HL-60 (cell line): Measurements from ENCODE around the gene TEKT2.

Experiments
- DNase-seq, 2 experiments: peaks; one replicate each; pipeline ENCODE4 v3.0.0-alpha.2; 2010 to 2020; ENCODE audit warnings: low read depth in 1 of 2, low spot score in 1 of 2
- H3K27ac ChIP-seq: fragments of 250-450 bp; sonication (Bioruptor Pico); replicated peaks from 2 replicates; pipeline ENCODE4 v1.5.1; 2020; ENCODE audit warnings: mild to moderate bottlenecking, moderate library complexity
- H3K27me3 ChIP-seq: fragments of 250-450 bp; sonication (Bioruptor Pico); 2 replicates; pipeline ENCODE4 v1.5.1; 2021; ENCODE audit warnings: mild to moderate bottlenecking, moderate library complexity; ENCODE audit not compliant: insufficient read depth, poor library complexity, severe bottlenecking
- H3K4me3 ChIP-seq: replicated peaks from 2 replicates; pipeline ENCODE4 v1.5.1; 2011; ENCODE audit warnings: mild to moderate bottlenecking, control low read depth, low read length; ENCODE audit not compliant: insufficient read depth
- GABPA ChIP-seq: IDR thresholded peaks from 2 replicates; pipeline ENCODE4 v1.6.1; 2012; ENCODE audit warnings: low read depth
- POLR2AphosphoS5 ChIP-seq: IDR thresholded peaks from 2 replicates; pipeline ENCODE4 v1.6.1; 2012; ENCODE audit warnings: low read depth
- SPI1 ChIP-seq: IDR thresholded peaks from 2 replicates; pipeline ENCODE4 v1.6.1; 2012; ENCODE audit warnings: low read depth, mild to moderate bottlenecking, borderline replicate concordance
- TF ChIP-seq, protein P1 (sequence below): IDR thresholded peaks from 2 replicates; pipeline ENCODE4 v1.6.1; 2012; ENCODE audit warnings: low read depth; ENCODE audit not compliant: insufficient replicate concordance
- TF ChIP-seq, protein P2 (sequence below): IDR thresholded peaks from one replicate; pipeline ENCODE4 v1.5.1; 2011; ENCODE audit warnings: low read length, control low read depth, inconsistent platforms; ENCODE audit not compliant: insufficient read depth

Gene TEKT2

DNA sequence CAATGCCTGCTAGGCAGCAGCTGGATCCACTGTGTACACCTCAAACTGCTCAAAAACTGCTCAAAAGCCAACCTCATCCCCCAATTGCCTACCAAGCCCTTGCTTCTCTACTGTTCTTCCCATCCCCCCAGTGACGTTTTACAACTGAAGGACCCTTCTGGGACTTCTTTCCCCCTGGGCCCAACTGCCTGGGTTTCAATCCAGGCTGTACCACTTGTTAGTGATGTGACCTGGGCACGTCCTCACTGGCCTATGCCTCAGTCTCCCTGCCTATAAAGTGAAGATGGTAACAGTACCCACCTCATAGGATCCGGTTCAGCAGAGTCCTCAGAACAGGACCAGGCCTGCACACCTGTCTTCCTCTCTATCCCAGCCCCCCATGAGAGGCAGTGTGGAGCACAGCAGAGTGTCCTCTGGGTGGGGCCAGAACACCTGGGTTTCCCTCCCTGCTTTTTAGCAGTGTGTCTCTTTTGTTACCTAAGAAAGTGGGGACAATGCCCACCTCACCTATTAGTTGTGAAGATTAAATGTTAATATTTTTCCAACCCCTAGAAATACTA is 1.9 kb upstream of the TEKT2 start:
- Histone ChIP-seq H3K27me3 (no peaks in the 10 kb centered on the region), H3K4me3 (no peak overlapping the region), H3K27ac (no peak overlapping the region)
- no peak for TF ChIP-seq POLR2AphosphoS5
- TF ChIP-seq SPI1 = no peak
- TF ChIP-seq, protein P1, sequence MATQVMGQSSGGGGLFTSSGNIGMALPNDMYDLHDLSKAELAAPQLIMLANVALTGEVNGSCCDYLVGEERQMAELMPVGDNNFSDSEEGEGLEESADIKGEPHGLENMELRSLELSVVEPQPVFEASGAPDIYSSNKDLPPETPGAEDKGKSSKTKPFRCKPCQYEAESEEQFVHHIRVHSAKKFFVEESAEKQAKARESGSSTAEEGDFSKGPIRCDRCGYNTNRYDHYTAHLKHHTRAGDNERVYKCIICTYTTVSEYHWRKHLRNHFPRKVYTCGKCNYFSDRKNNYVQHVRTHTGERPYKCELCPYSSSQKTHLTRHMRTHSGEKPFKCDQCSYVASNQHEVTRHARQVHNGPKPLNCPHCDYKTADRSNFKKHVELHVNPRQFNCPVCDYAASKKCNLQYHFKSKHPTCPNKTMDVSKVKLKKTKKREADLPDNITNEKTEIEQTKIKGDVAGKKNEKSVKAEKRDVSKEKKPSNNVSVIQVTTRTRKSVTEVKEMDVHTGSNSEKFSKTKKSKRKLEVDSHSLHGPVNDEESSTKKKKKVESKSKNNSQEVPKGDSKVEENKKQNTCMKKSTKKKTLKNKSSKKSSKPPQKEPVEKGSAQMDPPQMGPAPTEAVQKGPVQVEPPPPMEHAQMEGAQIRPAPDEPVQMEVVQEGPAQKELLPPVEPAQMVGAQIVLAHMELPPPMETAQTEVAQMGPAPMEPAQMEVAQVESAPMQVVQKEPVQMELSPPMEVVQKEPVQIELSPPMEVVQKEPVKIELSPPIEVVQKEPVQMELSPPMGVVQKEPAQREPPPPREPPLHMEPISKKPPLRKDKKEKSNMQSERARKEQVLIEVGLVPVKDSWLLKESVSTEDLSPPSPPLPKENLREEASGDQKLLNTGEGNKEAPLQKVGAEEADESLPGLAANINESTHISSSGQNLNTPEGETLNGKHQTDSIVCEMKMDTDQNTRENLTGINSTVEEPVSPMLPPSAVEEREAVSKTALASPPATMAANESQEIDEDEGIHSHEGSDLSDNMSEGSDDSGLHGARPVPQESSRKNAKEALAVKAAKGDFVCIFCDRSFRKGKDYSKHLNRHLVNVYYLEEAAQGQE = no peak
- TF ChIP-seq, protein P2, sequence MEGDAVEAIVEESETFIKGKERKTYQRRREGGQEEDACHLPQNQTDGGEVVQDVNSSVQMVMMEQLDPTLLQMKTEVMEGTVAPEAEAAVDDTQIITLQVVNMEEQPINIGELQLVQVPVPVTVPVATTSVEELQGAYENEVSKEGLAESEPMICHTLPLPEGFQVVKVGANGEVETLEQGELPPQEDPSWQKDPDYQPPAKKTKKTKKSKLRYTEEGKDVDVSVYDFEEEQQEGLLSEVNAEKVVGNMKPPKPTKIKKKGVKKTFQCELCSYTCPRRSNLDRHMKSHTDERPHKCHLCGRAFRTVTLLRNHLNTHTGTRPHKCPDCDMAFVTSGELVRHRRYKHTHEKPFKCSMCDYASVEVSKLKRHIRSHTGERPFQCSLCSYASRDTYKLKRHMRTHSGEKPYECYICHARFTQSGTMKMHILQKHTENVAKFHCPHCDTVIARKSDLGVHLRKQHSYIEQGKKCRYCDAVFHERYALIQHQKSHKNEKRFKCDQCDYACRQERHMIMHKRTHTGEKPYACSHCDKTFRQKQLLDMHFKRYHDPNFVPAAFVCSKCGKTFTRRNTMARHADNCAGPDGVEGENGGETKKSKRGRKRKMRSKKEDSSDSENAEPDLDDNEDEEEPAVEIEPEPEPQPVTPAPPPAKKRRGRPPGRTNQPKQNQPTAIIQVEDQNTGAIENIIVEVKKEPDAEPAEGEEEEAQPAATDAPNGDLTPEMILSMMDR = no peak
- TF ChIP-seq GABPA = no peak
- no peak for DNase-seq

- TF ChIP-seq, protein P2 = no peak
- TF ChIP-seq GABPA = no peak
- TF ChIP-seq POLR2AphosphoS5 = no peak
- TF ChIP-seq, protein P1 = no peak
- no peak for TF ChIP-seq SPI1
- Histone ChIP-seq H3K4me3 (no peak overlapping the region), H3K27ac (no peak overlapping the region), H3K27me3 (no peaks in the 10 kb centered on the region)
- no peak for DNase-seq
Measured at GRCh38 chr1:36083219-36083618, 675 bp upstream of the TEKT2 start.

DNA sequence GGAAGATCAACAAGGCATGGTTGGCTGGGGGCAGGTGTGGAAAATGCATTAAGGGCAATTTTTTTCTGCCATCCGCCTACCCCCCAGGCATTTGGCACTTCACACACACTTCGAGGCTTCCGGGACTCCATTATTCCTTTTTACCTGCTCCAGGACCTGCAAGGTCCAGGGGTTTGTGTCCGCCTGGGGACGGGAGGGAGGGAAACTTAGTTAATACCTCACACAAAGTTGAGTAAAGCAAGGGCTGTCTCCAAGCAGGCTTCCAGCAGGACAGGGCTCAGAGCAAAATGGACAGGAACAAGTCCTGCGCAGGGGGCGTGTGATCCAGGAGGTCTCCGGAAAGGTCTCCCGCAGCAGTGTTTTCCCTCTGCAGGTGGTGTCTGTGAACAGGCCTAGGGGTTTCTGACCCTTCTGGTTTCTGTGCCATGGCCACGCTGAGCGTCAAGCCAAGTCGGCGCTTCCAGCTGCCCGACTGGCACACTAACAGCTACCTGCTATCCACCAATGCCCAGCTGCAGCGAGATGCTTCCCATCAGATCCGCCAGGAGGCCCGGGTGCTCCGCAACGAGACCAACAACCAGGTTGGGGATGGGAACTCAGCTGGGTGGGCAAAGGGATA is 712 bp downstream of the TEKT2 start:
- no peak for DNase-seq
- Histone ChIP-seq H3K27ac (no peak overlapping the region), H3K4me3 (no peak overlapping the region), H3K27me3 (no peaks in the 10 kb centered on the region)
- TF ChIP-seq, protein P1 = no peak
- TF ChIP-seq, protein P2 = no peak
- TF ChIP-seq SPI1 (no peak), GABPA (no peak), POLR2AphosphoS5 (no peak)
